Tongue (tissue), 2 donors: ENCODE results near the gene DERL3. TPM values are rescaled to one million over a fixed set of nuclear protein-coding genes. Genes with fewer than 3 reads are reported as not detected.
A peak's percentile ranks its signal among the peaks of the same experiment; 100 is the strongest.

ENCODE experiments used
- DNase-seq: peaks from one replicate; pipeline ENCODE4 v3.0.0-alpha.2; 2015
- total RNA-seq: library from RNA; depleted of rRNA; stranded (reverse); fragments of >200 nt; gene quantifications from one replicate; pipeline ENCODE4 v1.2.3, GENCODE V29; 2014

Gene DERL3
- total RNA-seq, 1 donor from 2014 or later, result 0.10 TPM

GRCh38 chr22:23831261-23831660 is 7.5 kb downstream of the DERL3 start:
- DNase-seq, result no peak

DNA sequence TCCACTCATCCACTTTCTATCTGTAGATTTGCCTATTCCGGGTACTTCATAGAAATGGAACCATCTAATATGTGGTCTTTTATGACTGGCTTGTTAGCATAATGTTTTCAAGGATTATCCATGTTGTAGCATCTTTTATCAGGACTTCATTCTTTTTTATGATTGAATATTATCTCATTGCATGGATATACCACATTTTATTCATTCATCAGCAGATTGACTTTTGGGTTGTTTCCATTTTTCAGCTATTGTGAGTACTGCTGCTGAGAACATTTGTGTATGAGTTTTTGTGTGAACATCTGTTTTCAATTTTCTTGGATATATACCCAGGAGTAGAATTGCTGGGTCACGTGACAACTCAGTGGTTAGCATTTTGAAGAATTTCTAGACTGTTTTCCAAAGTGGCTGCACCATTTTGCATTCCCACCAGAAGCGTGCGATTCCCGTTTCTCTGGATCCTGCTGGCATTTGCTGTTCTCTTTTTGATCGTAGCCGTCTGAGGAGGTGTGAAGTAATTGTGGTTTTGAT is 8.9 kb downstream of the DERL3 start:
- DNase-seq, result peak; percentile 71

- DNase-seq, result no peak
Observed at GRCh38 chr22:23828800-23829680, 9.8 kb downstream of the DERL3 start.

- no peak for DNase-seq
Observed at GRCh38 chr22:23827351-23827995, 11.3 kb downstream of the DERL3 start.

DNA sequence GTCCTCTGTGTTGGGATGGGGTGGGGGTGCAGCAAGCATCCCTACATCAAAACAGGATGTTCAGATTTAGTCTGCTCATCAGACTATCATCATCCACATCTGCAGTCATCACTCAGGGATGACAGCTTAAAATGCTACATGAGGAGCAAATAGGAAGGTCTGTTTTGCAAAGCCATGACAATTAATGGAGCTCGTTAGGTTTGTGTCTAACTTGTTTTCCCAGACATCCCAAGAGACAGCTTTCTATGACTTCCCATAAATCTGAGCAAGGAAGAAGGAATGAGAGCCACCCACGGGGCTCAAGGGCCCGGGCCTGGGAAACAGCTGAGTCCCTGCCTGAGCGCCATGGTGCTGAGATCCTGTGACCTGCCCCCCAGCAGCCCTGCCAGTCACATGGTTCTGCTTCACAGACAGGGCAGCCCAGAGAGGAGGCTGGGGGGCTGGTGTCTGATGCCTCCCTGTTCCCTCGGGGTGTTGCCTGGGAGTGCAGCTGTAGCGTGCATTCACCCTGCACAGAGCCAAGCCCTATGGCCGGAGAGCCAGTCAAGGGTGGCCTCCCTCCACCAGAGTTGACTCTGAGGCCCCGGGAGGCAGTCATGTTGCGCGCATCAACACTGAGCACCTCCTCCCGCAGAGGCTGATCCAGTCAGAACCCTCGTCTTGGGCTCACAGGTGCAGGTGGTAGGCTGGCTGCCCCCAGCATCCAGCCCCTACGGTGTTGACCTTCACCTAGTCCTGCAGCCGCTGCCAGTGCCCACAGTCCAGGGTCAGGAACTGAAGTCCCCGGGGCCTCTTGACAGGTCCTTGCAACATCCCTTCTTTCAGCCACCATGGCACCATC is 12.1 kb downstream of the DERL3 start:
- no peak for DNase-seq

GRCh38 chr22:23825246-23825905 is 13.4 kb downstream of the DERL3 start:
- no peak for DNase-seq

DNA sequence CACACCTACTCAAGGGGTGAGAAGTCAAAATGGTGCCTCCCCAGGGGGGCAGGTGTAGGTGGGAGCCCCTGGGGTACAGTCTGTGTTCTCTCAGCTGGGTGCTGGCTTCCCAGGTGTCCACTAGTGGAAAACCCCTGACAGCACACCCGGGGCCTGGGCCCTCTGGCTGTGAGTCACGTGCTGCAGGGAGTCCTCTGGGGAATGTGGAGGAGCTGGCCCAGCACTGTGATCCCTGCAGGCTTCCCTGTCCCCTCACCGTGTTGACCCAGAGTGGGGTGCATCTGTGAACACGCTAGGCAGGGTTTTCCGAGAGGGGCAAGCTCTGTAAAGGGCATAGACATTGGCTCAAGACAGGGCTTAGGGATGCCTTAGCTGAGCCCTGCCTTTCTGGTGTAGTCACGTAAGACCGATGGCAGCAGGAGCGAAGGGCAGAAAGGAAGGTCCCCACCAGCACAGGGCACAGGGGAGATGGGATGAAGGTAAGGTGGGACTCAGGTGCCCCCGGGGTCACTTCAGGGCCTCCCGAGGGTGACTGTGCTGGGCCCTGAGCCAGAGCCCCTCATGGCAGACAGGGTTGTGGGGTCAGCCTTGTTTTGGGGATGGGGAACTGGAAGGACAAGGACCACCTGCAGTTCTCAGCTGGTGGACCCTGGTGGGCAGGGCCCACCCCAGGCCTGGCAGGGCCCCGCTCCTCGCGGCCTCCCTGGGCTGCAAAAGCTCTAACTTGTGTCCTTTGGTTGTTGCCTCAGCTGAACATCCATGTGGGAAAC is 14.1 kb downstream of the DERL3 start:
- DNase-seq, result no peak

DNA sequence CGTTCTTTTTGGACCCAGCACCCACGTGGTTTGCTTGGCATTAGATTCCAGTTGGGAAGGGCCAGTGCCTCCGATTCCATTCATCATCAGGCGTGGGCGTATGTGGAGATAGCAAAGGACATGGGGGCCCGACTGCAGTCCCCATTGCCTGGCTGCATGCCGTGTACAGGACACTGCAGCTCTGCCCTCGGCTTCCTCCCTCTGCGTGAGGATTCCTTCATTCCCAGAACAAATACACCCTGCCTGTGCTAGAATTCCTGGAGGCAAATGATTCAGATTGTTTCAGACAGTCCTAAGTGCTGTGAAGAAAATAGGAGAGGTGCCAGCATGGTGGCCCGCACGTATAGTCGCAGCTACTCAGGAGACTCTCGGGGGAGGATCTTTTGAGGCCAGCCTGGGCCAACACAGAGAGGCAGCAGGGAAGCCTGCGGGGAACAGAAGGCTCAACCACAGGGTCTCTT is 15.4 kb downstream of the DERL3 start:
- no peak for DNase-seq

DNA sequence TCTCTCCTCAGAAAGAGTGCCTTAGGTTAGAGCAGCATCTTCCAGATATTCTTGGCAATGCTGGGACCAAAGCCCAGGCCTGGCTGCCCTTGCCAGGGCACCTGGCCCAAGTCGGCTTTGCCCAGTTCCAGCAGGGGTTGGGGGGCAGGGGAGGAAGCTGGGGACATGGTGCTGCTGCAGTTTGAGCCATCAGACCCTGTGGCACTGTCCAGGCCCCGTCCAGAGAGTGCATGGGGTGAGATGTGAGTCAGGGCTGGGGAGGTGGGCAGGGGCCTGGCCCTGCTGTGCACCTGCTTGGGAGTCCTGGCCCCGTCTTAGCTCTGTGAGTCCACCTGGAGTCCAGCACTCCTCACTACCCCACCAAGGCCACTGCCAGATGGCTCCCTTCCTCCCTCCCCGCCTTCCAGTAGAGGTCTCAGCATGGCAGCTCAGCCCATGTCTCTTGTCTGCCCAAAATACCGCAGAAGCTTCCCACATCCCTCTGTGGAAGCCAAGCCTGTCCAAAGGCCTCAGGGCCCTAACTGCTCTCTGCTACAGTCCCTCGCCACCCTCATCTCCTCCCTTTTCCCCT is 16.6 kb downstream of the DERL3 start:
- DNase-seq, result no peak

GRCh38 chr22:23820748-23821211 is 18.0 kb downstream of the DERL3 start:
- no peak for DNase-seq

DNA sequence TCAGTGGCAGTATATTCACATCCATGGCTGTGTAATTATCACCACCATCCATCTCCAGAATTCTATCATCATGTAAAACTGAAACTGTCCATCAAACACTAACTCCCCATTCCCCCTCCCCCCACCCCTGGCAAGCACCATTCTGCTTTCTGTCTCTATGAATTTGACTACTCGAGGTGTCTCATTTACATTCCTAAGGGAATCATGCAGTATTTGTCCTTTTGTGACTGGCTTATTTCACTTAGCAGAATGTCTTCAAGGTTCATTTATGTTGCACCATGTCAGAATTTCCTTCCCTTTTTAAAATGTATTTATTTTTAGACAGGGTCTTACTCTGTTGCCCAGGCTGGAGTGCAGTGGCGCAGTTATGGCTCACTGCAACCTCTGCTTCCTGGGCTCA is 20.3 kb downstream of the DERL3 start:
- DNase-seq, result no peak

DNA sequence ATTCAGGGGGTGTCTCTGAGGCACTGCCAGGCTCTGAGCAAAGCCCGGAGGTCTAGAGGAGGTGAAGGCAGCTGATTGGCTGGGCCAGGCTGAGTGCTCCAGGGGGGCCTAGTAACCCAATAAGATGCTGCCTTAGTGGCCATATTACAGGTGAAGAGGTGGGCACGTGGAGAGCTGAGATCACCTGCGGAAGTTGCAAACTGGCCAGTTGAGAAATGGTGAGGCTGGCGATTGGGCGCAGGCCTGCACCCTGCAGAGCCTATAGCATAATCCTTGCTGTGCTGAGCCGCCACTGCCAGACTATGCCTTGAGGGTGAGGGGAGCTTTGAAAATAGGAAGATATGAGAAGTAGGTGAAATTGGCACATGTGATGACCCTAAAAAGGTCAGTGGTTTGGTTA is 21.7 kb downstream of the DERL3 start:
- no peak for DNase-seq

- no peak for DNase-seq
Observed at GRCh38 chr22:23816156-23816976, 22.4 kb downstream of the DERL3 start.

DNA sequence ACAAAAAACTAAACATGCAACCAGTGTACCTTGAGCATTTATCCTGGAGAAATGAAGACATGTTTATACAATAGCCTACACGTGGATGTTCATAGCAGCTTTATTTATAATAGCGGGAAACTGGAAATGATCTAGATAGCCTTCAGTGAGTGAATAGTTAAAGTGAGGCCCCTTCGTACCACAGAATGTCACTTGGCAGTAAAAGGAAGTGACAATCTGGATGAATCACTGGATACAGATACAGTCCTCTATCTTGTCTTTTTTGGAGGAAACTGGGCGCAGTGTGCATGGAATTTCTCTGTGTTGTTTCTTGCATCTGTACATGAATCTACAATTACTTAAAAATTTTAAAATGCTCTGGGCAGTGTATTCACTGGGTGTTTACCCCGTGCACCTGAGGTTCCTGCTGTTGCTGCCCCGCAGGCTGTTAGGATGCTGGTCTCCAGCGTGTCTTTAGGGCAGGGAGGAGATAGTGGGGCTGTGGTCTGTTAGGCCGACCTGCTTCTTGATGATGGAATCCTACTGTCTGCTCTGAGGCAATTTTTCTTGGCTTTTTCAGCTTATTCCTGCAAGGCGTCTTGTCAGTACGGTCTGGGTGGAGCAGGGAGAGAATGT is 23.2 kb downstream of the DERL3 start:
- DNase-seq, result no peak

DNA sequence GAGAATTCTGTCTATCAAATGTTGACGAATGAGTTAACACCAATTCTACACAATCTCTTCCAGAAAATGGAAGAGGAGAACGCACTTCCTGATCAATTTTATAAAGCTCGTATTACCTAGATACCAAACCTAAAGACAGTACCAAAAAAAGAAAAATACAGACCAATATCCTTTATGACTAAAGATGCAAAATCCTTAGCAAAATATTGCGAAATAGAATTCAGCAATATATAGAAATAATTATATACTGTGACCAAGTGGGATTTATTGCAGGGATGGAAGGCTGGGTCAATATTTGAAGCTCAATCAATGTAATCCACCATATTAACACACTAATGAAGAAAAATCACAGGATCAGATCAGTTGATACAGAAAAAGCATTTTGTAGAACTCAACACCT is 26.4 kb downstream of the DERL3 start:
- no peak for DNase-seq

DNA sequence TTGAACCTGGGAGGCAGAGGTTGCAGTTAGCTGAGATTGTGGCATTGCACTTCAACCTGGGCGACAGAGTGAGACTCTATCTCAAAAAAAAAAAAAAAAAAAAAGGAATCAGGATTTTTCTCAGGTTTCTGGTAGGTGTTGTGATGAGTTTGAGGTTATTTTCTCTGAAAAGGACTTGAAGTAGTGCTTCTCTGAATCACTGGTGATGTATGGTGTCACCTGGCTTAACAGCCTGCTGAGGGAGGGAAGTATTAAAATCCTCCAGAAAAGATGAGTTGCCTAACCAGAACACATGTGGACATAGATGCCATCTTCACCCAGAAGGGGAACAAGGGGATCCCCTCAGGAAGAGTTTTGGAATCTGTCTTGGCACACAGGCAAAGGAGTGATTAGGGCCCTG is 32.0 kb downstream of the DERL3 start:
- DNase-seq, result no peak

DNA sequence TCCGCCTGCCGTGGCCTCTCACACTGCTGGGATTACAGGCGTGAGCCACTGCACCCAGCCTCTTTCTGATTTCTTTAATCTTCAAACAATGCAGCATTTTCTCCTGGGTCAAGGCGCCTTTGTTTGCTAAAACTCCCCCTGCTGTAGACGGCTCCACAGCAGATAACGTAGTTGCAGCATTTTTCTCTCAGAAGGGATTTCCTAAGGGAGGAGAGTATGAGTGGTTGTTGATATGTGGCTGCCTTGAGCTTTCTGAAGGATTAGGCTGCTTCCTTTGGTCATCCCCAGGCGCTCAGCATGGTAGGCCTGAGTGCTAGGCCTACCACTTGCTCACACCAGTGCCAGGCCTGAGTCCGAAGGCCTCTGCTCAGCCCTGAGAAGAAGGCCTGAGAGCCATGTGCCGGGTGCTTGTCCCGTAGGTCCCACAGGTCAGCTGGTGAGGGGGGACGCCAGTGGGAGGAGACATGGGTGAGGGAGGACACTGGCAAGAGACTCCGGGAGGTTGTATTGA is 34.0 kb downstream of the DERL3 start:
- no peak for DNase-seq

DNA sequence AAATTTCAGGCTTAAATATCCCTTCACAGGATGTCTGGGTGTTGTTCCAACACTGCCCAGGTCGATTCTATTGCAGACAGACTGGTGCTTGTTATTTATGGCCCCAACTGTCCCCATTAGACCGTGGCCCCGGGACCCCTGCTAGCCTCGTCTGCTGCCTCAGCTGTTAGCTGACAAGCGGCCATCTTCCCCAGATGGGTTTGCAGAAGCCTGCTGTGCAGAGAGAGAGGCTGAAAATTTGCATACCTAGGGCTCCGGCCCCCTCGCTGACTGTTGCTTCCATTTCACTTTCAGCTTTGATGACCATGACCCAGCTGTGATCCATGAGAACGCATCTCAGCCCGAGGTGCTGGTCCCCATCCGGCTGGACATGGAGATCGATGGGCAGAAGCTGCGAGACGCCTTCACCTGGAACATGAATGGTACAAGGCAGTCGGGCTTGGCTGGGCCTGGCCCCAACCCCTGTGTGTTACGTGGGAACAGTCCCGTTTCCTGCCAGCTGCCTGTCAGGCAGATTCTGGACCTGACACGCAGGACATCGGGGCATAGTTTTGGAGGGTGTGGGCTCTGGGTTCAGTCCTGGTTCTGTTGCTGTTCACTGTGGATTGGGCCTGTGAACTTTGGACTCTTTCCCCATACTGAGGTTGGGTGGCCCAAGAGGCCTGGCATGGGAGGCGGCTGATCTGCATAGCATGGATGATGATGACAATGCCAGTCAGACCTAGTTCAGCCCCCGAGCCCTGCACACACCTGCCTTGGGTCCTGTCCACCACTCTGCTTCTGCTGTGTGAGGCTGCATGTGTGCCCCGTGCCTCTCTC is 35.6 kb downstream of the DERL3 start:
- no peak for DNase-seq
